IMR-90 (cell line): ENCODE data around the gene TNFRSF1B. TPM values are rescaled to one million over a fixed set of nuclear protein-coding genes. Genes with fewer than 3 reads are reported as not detected.

Experiments used
- ATAC-seq: fragments of 200-7000 bp; cut with Tn5 transposase; 2 replicates; pipeline ENCODE4 v1.9.1; 2020; ENCODE audit warnings: low read depth, mild to moderate bottlenecking, moderate library complexity
- BruUV-seq: library from RNA; stranded (reverse); fragments of 400-500 nt; replicated peaks from 2 replicates; lab custom pipeline; 2021; lab: Mats Ljungman, UMichigan
- CTCF ChIA-PET: fragments of 300-600 bp; formaldehyde crosslinking; extraction: SDS; loops from one replicate; lab custom pipeline; 2021; ENCODE audit warnings: antibody characterized with exemption; lab: Yijun Ruan, JAX
- POLR2A ChIA-PET: fragments of 300-600 bp; sonication (Branson Sonifier 250); formaldehyde crosslinking; loops from one replicate; lab custom pipeline; 2022; ENCODE audit warnings: antibody characterized with exemption; ENCODE audit not compliant: unreplicated experiment; lab: Charles Lee
- DNase-seq: peaks from one replicate; pipeline ENCODE4 v3.0.0; 2013
- H2AFZ ChIP-seq: replicated peaks from 2 replicates; pipeline ENCODE3; 2013; ENCODE audit warnings: low read length, mild to moderate bottlenecking; ENCODE audit not compliant: poor library complexity
- H2AK5ac ChIP-seq: 2 replicates; pipeline ENCODE4 v1.6.1; 2013; ENCODE audit warnings: low read depth, low read length, inconsistent platforms
- H2AK9ac ChIP-seq: replicated peaks from 2 replicates; pipeline ENCODE3; 2013; ENCODE audit warnings: mild to moderate bottlenecking, low read depth, low read length, moderate library complexity; ENCODE audit not compliant: poor library complexity
- H2BK120ac ChIP-seq: 2 replicates; pipeline ENCODE4 v1.6.1; 2013; ENCODE audit warnings: low read depth, low read length, inconsistent platforms
- H2BK15ac ChIP-seq: 3 replicates; pipeline ENCODE4 v1.6.1; 2013; ENCODE audit warnings: low read depth, low read length, inconsistent platforms
- H2BK20ac ChIP-seq: 2 replicates; pipeline ENCODE4 v1.6.1; 2013; ENCODE audit warnings: low read depth, mild to moderate bottlenecking, inconsistent platforms, low read length, moderate library complexity
- H2BK5ac ChIP-seq: 2 replicates; pipeline ENCODE4 v1.6.1; 2013; ENCODE audit warnings: mild to moderate bottlenecking, low read depth, low read length, inconsistent platforms; ENCODE audit not compliant: poor library complexity, severe bottlenecking
- H3K14ac ChIP-seq: replicated peaks from 2 replicates; pipeline ENCODE4 v1.6.1; 2013; ENCODE audit warnings: low read depth, low read length, inconsistent platforms
- H3K18ac ChIP-seq: 2 replicates; pipeline ENCODE4 v1.6.1; 2013; ENCODE audit warnings: low read depth, low read length, control low read depth
- H3K23ac ChIP-seq: 2 replicates; pipeline ENCODE4 v1.6.1; 2013; ENCODE audit warnings: low read depth, low read length, inconsistent platforms
- H3K27ac ChIP-seq: 2 replicates; pipeline ENCODE4 v1.5.1; 2013; ENCODE audit warnings: mild to moderate bottlenecking, control low read depth, low read length; ENCODE audit not compliant: insufficient read depth
- H3K27me3 ChIP-seq: 2 replicates; pipeline ENCODE4 v1.6.1; 2013; ENCODE audit warnings: low read length; ENCODE audit not compliant: control insufficient read depth, insufficient read depth
- H3K36me3 ChIP-seq: 2 replicates; pipeline ENCODE4 v1.6.1; 2013; ENCODE audit warnings: low read length, mixed read lengths; ENCODE audit not compliant: control insufficient read depth, insufficient read depth
- H3K4ac ChIP-seq: 2 replicates; pipeline ENCODE4 v1.6.1; 2013; ENCODE audit warnings: low read depth, low read length, inconsistent platforms
- H3K4me1 ChIP-seq: 2 replicates; pipeline ENCODE4 v1.6.1; 2013; ENCODE audit warnings: low read length, mixed read lengths; ENCODE audit not compliant: control insufficient read depth, insufficient read depth
- H3K4me2 ChIP-seq: 2 replicates; pipeline ENCODE4 v1.6.1; 2013; ENCODE audit warnings: low read depth, mild to moderate bottlenecking, control low read depth, low read length, moderate library complexity
- H3K4me3 ChIP-seq: 2 replicates; pipeline ENCODE4 v1.5.1; 2013; ENCODE audit warnings: low read depth, mild to moderate bottlenecking, control low read depth, low read length, moderate library complexity; ENCODE audit not compliant: insufficient read depth
- H3K56ac ChIP-seq: 2 replicates; pipeline ENCODE4 v1.6.1; 2013; ENCODE audit warnings: low read length, inconsistent platforms; ENCODE audit not compliant: insufficient read depth; ENCODE audit errors: extremely low read depth
- H3K79me1 ChIP-seq, 2 experiments: 2 replicates each; pipeline ENCODE4 v1.6.1; 2013; ENCODE audit warnings: low read length in 2 of 2, inconsistent platforms in 1 of 2, low read depth in 1 of 2
- H3K9ac ChIP-seq: 2 replicates; pipeline ENCODE4 v1.6.1; 2013; ENCODE audit warnings: low read depth, low read length, control low read depth
- H3K9me1 ChIP-seq: 2 replicates; pipeline ENCODE4 v1.6.1; 2013; ENCODE audit warnings: low read length, inconsistent platforms; ENCODE audit not compliant: insufficient read depth
- H3K9me3 ChIP-seq: 2 replicates; pipeline ENCODE4 v1.6.1; 2013; ENCODE audit warnings: low read length; ENCODE audit not compliant: control insufficient read depth, insufficient read depth
- H4K20me1 ChIP-seq: 2 replicates; pipeline ENCODE4 v1.6.1; 2013; ENCODE audit warnings: low read length, inconsistent platforms; ENCODE audit not compliant: insufficient read depth
- H4K5ac ChIP-seq: 2 replicates; pipeline ENCODE4 v1.6.1; 2013; ENCODE audit warnings: mild to moderate bottlenecking, low read depth, low read length, control low read depth
- H4K8ac ChIP-seq, 2 experiments: 2 replicates each; pipeline ENCODE4 v1.6.1; 2013; ENCODE audit warnings: low read depth in 2 of 2, low read length in 2 of 2, control low read depth in 1 of 2, inconsistent platforms in 1 of 2
- H4K91ac ChIP-seq: 2 replicates; pipeline ENCODE4 v1.6.1; 2013; ENCODE audit warnings: low read depth, low read length, inconsistent platforms; ENCODE audit not compliant: insufficient read depth
- BHLHE40 ChIP-seq: fragments of 150-350 bp; IDR thresholded peaks from 2 replicates; pipeline ENCODE4 v1.6.1; 2016; ENCODE audit warnings: mild to moderate bottlenecking, low read depth, low read length
- CEBPB ChIP-seq: IDR thresholded peaks from 2 replicates; pipeline ENCODE4 v1.6.1; 2012; ENCODE audit warnings: low read depth, low read length, improper control_type of control experiment
- CHD1 ChIP-seq: IDR thresholded peaks from 2 replicates; pipeline ENCODE4 v1.6.1; 2012; ENCODE audit warnings: low read depth, low read length, improper control_type of control experiment
- CTCF ChIP-seq: conservative IDR thresholded peaks from 2 replicates; pipeline ENCODE4 v1.5.1; 2012; ENCODE audit warnings: mild to moderate bottlenecking, low read depth, low read length, improper control_type of control experiment
- FOS ChIP-seq: fragments of 150-350 bp; IDR thresholded peaks from 2 replicates; pipeline ENCODE4 v1.6.1; 2016; ENCODE audit warnings: low read depth, low read length
- MAFK ChIP-seq: IDR thresholded peaks from 2 replicates; pipeline ENCODE4 v1.6.1; 2012; ENCODE audit warnings: low read depth, low read length, improper control_type of control experiment
- MXI1 ChIP-seq: IDR thresholded peaks from 2 replicates; pipeline ENCODE4 v1.6.1; 2012; ENCODE audit warnings: low read depth, mild to moderate bottlenecking, low read length, moderate library complexity, borderline replicate concordance
- NFE2L2 ChIP-seq: fragments of 150-350 bp; IDR thresholded peaks from 2 replicates; pipeline ENCODE4 v1.6.1; 2016; ENCODE audit warnings: low read depth, mild to moderate bottlenecking, low read length
- POLR2A ChIP-seq: IDR thresholded peaks from 2 replicates; pipeline ENCODE4 v1.6.1; 2012; ENCODE audit warnings: mild to moderate bottlenecking, low read depth, low read length
- RAD21 ChIP-seq: IDR thresholded peaks from 2 replicates; pipeline ENCODE4 v1.6.1; 2012; ENCODE audit warnings: low read length, improper control_type of control experiment
- RCOR1 ChIP-seq: IDR thresholded peaks from 2 replicates; pipeline ENCODE4 v1.6.1; 2012; ENCODE audit warnings: mild to moderate bottlenecking, low read length, improper control_type of control experiment; ENCODE audit not compliant: insufficient replicate concordance
- RFX5 ChIP-seq: IDR thresholded peaks from 2 replicates; pipeline ENCODE4 v1.8.0; 2012; ENCODE audit warnings: low read depth, mild to moderate bottlenecking, low read length, moderate library complexity
- SMC3 ChIP-seq: fragments of 150-350 bp; IDR thresholded peaks from 2 replicates; pipeline ENCODE4 v1.6.1; 2016; ENCODE audit warnings: low read depth, mild to moderate bottlenecking, antibody characterized with exemption, low read length, moderate library complexity
- USF2 ChIP-seq: fragments of 150-350 bp; IDR thresholded peaks from 2 replicates; pipeline ENCODE4 v1.6.1; 2017; ENCODE audit warnings: mild to moderate bottlenecking, antibody characterized with exemption, low read length, low read depth
- WGBS, 2 experiments: methylation state at CpG; one replicate each; pipeline versions ENCODE4 v1.1.5 to v1.1.7; 2013; ENCODE audit warnings: missing lambda C conversion rate in 2 of 2; ENCODE audit not compliant: insufficient read length in 1 of 2; ENCODE audit errors: extremely low coverage in 2 of 2; 5-methylcytosine and 5-hydroxymethylcytosine counted together
- dilution Hi-C: fragments of 300-500 bp; cut with HindIII; formaldehyde crosslinking; loops from one replicate; pipeline ENCODE4 v1.14.3; 2018; ENCODE audit warnings: low sequenced_read_pairs; ENCODE audit not compliant: unreplicated experiment
- in situ Hi-C: fragments of 300-500 bp; cut with MboI; formaldehyde crosslinking; loops from 3 replicates; pipeline ENCODE4 v1.14.3; 2019; ENCODE audit warnings: low sequenced_read_pairs, inconsistent platforms, mixed read lengths
- intact Hi-C: fragments of 100-400 bp; cut with micrococcal nuclease; formaldehyde crosslinking; loops from 2 replicates; pipeline ENCODE4 v1.10.0; 2022
- polyA plus RNA-seq, 3 experiments: library from polyadenylated mRNA; depleted of rRNA; stranded (reverse); fragments of >200 nt; gene quantifications; 2 replicates each; pipeline ENCODE4 v1.2.3, GENCODE V29; 2012; ENCODE audit warnings: low replicate concordance in 1 of 3
- total RNA-seq: library from RNA; depleted of rRNA; stranded (reverse); fragments of >200 nt; gene quantifications from 2 replicates; pipeline ENCODE4 v1.2.3, GENCODE V29; 2012

Gene TNFRSF1B
- total and polyA plus RNA-seq, 2 of the 4 experiments (the other 2 are of a cell fraction), result 4.3 to 8.9 TPM

- H3K56ac ChIP-seq, result no peak overlapping the region
- no peak overlapping the region for H3K9ac ChIP-seq
- no peak overlapping the region for H3K4me3 ChIP-seq
- no peak overlapping the region for H3K14ac ChIP-seq
- CTCF ChIA-PET, result interaction anchor here (4.4 kb wide), 1 partner anchor 84 kb away, joined by 27 read pairs; no protein-coding TSS in a partner anchor
- WGBS, 2 experiments, result no CpG with 5 or more reads among the region's 6 CpGs
- intact Hi-C loops, result loop anchor here (5.0 kb wide), 1 partner anchor 191 kb away; the partner anchor contains the start of gene MIIP
- in situ Hi-C loops, result loop anchor here (5.0 kb wide), 1 partner anchor 81 kb away; no protein-coding TSS in a partner anchor
- peaks cover 3% of the 10 kb centered on the region; the same call in 1 of the 2 replicates for H3K27me3 ChIP-seq
- no peak overlapping the region; the same call in 1 of the 2 replicates for H2AK5ac ChIP-seq
- no peak overlapping the region for H2BK15ac ChIP-seq
- no peak overlapping the region for H3K23ac ChIP-seq
- H3K9me1 ChIP-seq, result no peaks in the 10 kb centered on the region
- no peak for DNase-seq
- no peaks in the 10 kb centered on the region; the same call in 1 of the 2 replicates for H3K4me1 ChIP-seq
- no peak overlapping the region for H2BK20ac ChIP-seq
- no peak overlapping the region for H3K18ac ChIP-seq
- no peak overlapping the region for H3K4me2 ChIP-seq
- no peak overlapping the region for H2BK5ac ChIP-seq
- peak overlapping the region; percentile 23 for H2AK9ac ChIP-seq
- no peak overlapping the region for H4K91ac ChIP-seq
- H3K79me1 ChIP-seq, result no peaks in the 10 kb centered on the region
- H2AFZ ChIP-seq, result no peak overlapping the region
- POLR2A ChIA-PET, result no interaction called here
- TF ChIP-seq POLR2A, result no peak
- no peak for TF ChIP-seq MXI1
- TF ChIP-seq CEBPB, result no peak
- no peak for TF ChIP-seq BHLHE40
- TF ChIP-seq CHD1, result no peak
- no peak for TF ChIP-seq RCOR1
- TF ChIP-seq NFE2L2, result no peak
- no peak for TF ChIP-seq SMC3
- no peak for TF ChIP-seq FOS
- no peak for TF ChIP-seq RFX5
- no peak for TF ChIP-seq RAD21
- TF ChIP-seq CTCF, result no peak
- TF ChIP-seq USF2, result no peak
- no peak for TF ChIP-seq MAFK
- no peaks in the 10 kb centered on the region for H4K20me1 ChIP-seq
- BruUV-seq, result no TSS peak
- no peak overlapping the region for H2BK120ac ChIP-seq
- no peak overlapping the region for H4K5ac ChIP-seq
- H3K9me3 ChIP-seq, result no peaks in the 10 kb centered on the region
- H3K4ac ChIP-seq, result no peak overlapping the region
- no peak overlapping the region for H3K27ac ChIP-seq
- no peak for ATAC-seq
- no peak overlapping the region for H4K8ac ChIP-seq
- peaks cover 8% of the 10 kb centered on the region; the same call in 1 of the 2 replicates for H3K36me3 ChIP-seq
- dilution Hi-C loops, result no loop called here
These were observed 41.5 kb downstream of the TNFRSF1B start for GRCh38 chr1:12208271-12208670.
